Measurements from ENCODE around the gene CLC.
"Not testable (repeated sequence)": the region's sequence is repeated elsewhere in the genome, so short reads cannot be mapped to it uniquely, and the experiment has no call there.

CLC gene

GRCh38 chr19:39737891-39738290, at the start of gene CLC:
CLC (minus strand) TSS chr19:39738029; CDS start chr19:39737952, 77 bp downstream.
- no peak for DNase-seq (ENCODE audit: low read depth in 3 of 3)

DNA sequence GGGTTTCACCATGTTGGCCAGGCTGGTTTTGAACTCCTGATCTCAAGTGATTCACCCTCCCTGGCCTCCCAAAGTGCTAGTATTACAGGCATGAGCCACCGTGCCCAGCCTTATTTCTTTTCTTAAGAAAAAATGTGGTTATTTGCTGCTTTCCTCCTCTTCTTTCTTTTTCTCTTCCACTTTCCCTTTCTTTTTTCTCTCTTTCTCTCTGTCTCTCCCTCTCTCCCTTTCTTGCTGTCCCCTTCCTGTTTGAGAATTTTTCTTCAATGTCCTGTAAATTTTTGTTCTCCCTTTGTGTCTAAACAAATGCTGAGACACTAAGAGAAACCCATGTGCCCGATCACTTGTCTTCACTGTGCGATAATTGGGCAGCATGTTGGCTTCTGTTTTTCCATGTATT, 43.1 kb upstream of the CLC start:
- DNase-seq (ENCODE audit: low read depth in 3 of 3), result no peak

DNA sequence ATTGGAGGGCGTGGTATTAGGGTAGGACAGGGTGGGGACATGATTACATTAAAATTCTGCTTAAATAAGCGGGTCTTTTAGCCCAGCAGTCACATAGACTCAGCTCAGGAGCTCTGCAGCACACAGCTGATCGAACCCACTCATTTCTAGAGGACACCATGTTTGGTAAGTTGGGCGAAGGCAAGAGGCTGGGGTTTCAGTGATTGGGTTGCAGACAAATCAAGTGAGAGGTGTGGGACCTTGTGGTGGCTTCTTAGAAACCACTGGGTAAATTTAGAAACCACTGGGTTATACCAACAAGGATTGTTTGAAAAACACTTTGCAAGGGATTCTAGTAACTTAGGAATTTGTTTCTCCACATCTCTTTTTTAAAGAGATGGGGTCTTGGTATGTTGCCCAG, 40.9 kb upstream of the CLC start, which contains the start of gene LEUTX:
Gene LEUTX (plus strand): TSS at position 92 of the 400 bp plus-strand sequence. CDS start 67 bp downstream, at position 159.
- DNase-seq (ENCODE audit: low read depth in 3 of 3), result no peak

GRCh38 chr19:39768786-39769185, 31.0 kb upstream of the CLC start:
- no peak for DNase-seq (ENCODE audit: low read depth in 3 of 3)

GRCh38 chr19:39768334-39768733, 30.5 kb upstream of the CLC start:
- no peak for DNase-seq (ENCODE audit: low read depth in 3 of 3)

DNA sequence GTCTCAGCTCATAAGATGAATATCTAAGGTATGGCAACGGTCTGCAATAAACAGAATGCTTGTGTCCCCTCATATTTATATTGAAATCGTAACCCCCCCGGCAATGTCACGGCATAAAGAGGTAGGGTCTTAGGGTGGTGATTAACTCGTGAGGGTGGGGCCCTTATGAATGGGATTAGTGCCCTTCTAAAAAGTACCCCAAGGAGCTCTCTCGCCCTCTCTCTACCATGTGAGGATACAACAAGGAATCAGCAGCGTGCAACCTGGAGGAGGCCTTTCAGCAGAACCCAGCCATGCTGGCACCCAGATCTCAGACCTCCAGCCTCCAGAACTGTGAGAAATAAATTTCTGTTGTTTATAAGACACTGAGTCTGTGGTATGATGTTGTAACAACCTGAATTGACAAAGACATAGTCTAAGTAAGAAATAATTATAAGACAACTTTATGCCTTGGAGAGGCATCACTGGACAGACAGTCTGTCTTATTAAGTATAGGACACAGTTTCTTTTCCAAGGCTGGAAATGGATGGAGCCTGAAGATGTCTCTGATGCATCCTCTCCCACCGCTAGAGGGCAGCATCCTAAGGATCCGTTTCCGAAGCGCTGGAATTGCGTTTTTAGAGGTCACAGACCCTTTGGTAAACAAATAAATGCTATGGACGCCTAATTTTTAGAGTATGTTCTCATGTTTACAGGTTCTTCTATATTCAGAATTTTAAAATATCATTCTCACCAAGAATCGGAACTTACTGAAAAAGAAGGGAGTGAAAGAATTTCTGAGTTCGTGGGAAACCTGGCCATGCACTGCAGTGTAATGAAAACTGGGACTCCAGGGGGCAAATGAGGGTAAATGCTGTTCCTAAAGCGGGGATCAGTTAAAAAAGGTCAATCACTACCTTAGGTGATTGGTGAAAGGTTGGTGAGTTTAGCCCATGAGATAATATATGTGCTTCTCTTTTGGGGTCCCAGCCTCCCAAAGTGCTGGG, 27.6 kb upstream of the CLC start:
- peak in 2 of 3 donors; percentile 18 to 33 for DNase-seq (ENCODE audit: low read depth in 3 of 3)

- DNase-seq (ENCODE audit: low read depth in 3 of 3), result not testable (repeated sequence)
Observed at GRCh38 chr19:39761851-39762250, 24.0 kb upstream of the CLC start.

- DNase-seq (ENCODE audit: low read depth in 3 of 3), result no peak
Observed at GRCh38 chr19:39759457-39760184, 21.8 kb upstream of the CLC start.

- DNase-seq (ENCODE audit: low read depth in 3 of 3), result no peak
Observed at GRCh38 chr19:39754971-39755370, 17.1 kb upstream of the CLC start.

DNA sequence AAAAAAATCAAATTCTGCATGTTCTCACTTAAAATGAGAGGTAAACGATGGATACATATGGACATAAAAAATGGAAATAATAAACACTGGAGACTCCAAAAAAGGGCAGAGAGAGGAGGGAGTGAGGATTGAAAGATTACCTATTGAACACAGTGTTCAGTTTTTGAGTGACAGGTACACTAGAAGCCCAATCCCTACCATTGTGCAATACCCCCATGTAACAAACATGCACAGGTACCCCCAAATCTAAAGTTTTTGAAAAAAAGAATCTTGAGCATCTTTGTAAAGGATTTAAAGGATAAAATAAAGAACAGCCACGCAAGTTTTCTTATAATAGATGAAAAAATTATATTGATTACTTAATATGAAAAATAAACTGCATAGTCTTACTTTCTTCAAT, 16.7 kb upstream of the CLC start:
- no peak for DNase-seq (ENCODE audit: low read depth in 3 of 3)

DNA sequence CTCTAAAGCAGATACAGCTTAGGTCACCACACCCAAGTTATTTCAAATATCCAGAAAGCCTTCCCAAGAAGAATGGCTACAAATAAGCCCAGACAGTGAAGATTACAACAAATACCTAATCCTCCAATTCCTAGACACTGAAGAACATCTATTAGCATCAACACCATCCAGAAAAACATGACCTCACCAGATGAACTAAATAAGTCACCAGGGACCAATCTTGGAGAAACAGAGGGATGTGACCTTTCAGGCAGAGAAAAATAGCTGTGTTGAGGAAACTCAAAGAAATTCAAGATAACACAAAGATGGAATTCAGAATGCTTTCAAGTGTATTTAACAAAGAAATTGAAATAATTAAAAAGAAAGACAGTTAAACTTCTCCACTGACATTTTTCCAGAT, 15.0 kb upstream of the CLC start:
- no peak for DNase-seq (ENCODE audit: low read depth in 3 of 3)

- DNase-seq (ENCODE audit: low read depth in 3 of 3), result peak in 1 of 3 donors; percentile 17
Observed at GRCh38 chr19:39752390-39752789, 14.6 kb upstream of the CLC start.

DNA sequence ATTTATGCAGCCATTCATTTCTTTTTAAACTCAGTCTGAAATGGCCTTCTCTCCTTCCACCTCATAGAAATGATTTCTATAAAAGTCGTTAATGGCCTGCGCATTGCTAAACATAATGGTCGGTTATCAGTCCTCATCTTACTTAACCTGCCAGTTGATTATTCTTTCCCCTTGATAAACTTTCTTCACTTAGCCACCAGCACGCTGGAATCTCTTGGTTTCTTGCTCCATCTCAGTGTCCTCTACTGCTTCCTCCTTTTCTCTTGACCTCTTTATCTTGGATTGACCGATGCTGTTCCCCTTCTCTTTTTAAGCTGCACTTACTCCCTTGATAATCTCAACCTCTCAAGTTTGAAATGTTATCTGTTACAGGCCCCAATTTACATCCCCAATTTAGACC, 12.2 kb upstream of the CLC start:
- no peak for DNase-seq (ENCODE audit: low read depth in 3 of 3)

DNA sequence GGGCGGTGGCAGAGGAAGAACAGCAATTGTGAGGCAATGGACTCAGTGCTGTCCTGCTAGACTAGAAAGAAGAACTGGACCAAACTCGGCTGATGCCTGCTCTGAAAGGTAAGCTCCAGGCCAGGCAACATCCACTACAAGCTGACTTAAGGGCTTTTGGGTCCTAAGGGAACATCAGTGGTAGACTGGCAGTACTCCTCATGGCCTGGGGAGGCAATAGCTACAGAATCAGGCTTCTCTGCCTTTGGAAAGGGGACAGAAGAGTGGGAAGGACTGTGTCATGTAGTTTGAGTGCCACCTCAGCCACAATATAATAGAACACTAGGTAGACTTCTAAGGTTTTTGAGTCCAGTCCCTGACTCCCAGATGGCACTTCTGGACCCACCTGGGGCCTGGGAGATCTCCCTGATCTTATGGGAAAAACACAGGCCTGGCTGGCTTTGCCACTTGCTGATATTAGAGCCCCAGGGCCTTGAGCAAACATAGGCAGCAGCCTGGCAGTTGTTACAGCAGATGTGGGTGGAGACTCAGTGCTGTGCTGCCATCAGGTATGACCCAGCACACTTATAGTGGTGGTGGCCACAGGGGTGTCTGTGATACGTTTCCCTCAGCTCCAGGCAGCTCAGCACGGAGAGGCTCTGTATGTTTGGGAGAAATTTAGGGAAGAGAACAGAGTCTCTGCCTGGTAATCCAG, 9.2 kb upstream of the CLC start:
- no peak for DNase-seq (ENCODE audit: low read depth in 3 of 3)

DNA sequence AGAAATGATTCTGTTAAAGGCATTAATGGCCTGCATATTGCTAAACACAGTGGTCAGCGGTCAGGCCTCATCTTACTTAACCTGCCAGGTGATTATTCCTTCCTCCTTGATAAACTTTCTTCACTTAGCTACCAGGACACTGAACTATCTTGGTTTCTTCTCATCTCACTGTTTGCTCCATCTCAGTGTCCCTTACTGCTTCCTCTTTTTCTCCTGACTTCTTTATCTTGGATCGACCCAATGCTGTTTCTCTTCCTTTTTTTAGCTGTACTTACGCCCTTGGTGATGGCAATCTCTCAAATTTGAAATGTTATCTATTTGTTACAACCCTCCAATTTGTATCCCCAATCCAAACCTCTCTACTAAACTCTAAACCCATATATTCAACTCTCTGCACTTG, 7.8 kb upstream of the CLC start:
- no peak for DNase-seq (ENCODE audit: low read depth in 3 of 3)

DNA sequence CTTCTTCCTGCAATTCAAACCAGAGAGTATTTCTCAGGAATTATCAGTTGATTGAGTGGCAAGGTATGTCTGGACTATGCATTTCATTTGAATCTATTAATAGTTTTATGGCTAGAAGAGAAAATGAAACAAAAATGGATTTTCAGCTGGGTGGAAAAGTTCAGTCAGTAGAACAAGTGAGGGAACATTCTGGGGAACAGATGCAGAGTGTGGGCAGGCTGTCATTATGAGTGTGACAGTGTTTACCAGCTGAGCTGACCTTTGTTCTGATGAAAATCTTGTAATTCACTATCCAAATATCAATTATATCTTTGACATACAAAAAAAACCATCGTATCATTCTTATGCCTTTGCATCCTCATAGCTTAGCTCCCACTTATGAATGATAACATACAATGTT, 2.6 kb upstream of the CLC start:
- DNase-seq (ENCODE audit: low read depth in 3 of 3), result no peak

GRCh38 chr19:39738814-39739213, 985 bp upstream of the CLC start:
- DNase-seq (ENCODE audit: low read depth in 3 of 3), result no peak

DNA sequence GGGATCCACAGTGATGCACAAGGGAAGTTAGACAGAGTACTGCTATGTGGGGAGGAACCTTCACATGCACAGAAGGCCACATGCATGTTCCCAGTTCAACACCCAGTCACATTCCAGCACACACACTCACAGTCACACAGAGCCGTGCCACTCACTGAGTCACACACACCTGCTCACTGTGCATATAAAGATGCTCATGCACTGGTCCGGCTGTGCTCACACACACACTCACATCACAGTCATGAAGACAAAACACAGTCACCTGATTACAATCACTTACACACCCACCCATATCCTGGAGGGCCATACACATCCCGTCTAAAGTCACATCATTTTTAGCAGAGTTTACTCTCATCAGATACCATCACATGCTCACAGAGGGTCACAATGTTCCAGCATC, 478 bp downstream of the CLC start:
- no peak for DNase-seq (ENCODE audit: low read depth in 3 of 3)

DNA sequence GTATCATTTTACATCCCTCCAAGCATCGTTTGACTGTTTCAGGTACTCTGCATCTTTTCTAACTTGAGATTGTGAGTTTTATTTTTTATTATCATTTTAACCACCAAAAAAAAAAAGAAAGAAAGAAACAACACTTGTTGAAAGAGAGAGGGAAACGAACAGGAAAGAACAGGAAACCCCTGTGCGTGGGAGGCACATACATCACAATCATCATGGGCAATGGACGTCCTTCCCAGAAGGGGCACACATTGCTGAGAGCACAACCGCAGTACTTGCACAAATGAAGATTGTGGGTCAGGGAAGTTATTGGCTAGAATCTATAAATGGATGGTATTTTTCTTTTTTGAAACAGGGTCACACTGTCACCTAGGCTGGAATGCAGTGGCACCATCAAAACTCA, 1.7 kb downstream of the CLC start:
- no peak for DNase-seq (ENCODE audit: low read depth in 3 of 3)

- DNase-seq (ENCODE audit: low read depth in 3 of 3), result no peak
Observed at GRCh38 chr19:39735688-39736087, 2.1 kb downstream of the CLC start.

DNA sequence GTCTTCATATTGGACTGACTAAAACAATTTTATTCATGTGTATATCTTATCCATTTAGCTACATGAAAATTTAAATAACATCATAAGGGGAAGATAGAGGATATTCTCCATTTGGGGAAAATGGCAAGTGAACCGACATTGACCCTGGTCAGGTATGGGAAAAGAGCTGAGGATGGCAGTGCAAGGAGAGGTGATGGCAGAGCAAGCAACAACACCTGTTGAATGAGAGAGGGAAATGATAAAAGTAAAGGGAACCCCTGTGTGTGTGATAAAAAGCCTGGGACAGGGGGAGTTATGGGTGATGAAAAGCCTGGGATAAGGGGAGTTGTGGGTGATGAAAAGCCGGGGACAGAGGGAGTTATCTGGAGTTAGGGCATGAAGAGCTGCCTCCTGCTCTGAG, 4.0 kb downstream of the CLC start:
- DNase-seq (ENCODE audit: low read depth in 3 of 3), result no peak

- DNase-seq (ENCODE audit: low read depth in 3 of 3), result no peak
Observed at GRCh38 chr19:39731685-39732084, 6.1 kb downstream of the CLC start.
